Calu3 (cell line): ENCODE measurements around the gene FAIM. TPM values are rescaled to one million over a fixed set of nuclear protein-coding genes. Genes with fewer than 3 reads are reported as not detected.

Experiments
- BruUV-seq: library from RNA; stranded (reverse); fragments of 400-500 nt; replicated peaks from 2 replicates; lab custom pipeline; 2021; lab: Mats Ljungman, UMichigan
- CTCF ChIA-PET: fragments of 300-600 bp; sonication (Branson Sonifier 250); formaldehyde crosslinking; loops from one replicate; lab custom pipeline; 2022; ENCODE audit warnings: antibody characterized with exemption; lab: Charles Lee
- DNase-seq: peaks from one replicate; pipeline ENCODE4 v3.0.0; 2022
- H3K27ac Mint-ChIP-seq: one replicate; pipeline ENCODE4 v1.8.0; 2022; ENCODE audit warnings: mixed read lengths; ENCODE audit not compliant: unreplicated experiment
- H3K27me3 Mint-ChIP-seq: one replicate; pipeline ENCODE4 v1.8.0; 2022; ENCODE audit warnings: mixed read lengths; ENCODE audit not compliant: unreplicated experiment
- H3K36me3 Mint-ChIP-seq: one replicate; pipeline ENCODE4 v1.8.0; 2022; ENCODE audit warnings: mild to moderate bottlenecking, moderate library complexity, mixed read lengths; ENCODE audit not compliant: insufficient read depth, unreplicated experiment
- H3K4me1 Mint-ChIP-seq: one replicate; pipeline ENCODE4 v1.8.0; 2022; ENCODE audit warnings: mild to moderate bottlenecking, low read depth, mixed read lengths; ENCODE audit not compliant: unreplicated experiment
- H3K4me3 Mint-ChIP-seq: one replicate; pipeline ENCODE4 v1.8.0; 2022; ENCODE audit warnings: mild to moderate bottlenecking, low read depth, moderate library complexity, mixed read lengths; ENCODE audit not compliant: unreplicated experiment
- H3K9me3 Mint-ChIP-seq: one replicate; pipeline ENCODE4 v1.8.0; 2022; ENCODE audit warnings: low read depth, mixed read lengths; ENCODE audit not compliant: unreplicated experiment
- intact Hi-C: fragments of 100-400 bp; cut with micrococcal nuclease; formaldehyde crosslinking; loops from one replicate; pipeline ENCODE4 v1.10.0; 2022; ENCODE audit not compliant: unreplicated experiment
- total RNA-seq: library from RNA; stranded (reverse); gene quantifications from 2 replicates; pipeline ENCODE4 v1.2.3, GENCODE V29; 2022
- TF ChIP-seq, protein P1 (sequence below): fragments of 200-600 bp; IDR thresholded peaks from one replicate; pipeline ENCODE4 v1.8.0; 2022; ENCODE audit warnings: antibody characterized with exemption; ENCODE audit not compliant: unreplicated experiment

The FAIM gene
- total RNA-seq, 1 experiment from 2014 or later = 30.4 TPM

DNA sequence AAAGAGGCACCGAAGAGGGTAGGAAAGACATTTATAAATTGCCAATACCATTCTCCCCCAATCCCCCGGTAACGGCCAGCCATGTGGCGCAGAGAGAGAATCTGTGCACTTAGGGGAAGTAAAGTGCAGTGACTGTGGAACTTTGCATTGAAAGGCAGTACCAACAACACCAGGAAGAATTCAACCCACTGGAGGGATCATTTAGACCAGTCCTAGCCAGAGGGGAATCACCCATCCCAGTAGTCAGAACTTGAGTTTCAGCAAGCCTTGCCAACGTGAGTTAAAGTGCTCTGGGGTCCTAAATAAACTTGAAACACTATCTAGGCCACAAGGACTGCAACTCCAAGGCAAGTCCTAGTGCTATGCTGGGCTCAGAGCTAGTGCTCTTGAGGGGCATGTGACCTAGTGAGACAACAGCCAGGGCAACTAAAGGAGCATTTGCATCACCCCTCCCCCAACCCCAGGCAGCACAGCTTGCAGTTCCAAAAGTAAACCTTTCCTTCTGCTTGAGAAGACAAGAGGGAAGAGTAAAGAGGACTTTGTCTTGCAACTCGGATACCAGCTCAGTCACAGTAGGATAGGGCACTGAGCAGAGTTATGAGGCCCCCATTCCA lies 29.5 kb upstream of the FAIM start:
- Mint-ChIP-seq H3K4me3 (no peak overlapping the region), H3K27ac (no peak overlapping the region), H3K27me3 (no peaks in the 10 kb centered on the region), H3K4me1 (peaks cover 20% of the 10 kb centered on the region), H3K36me3 (peaks cover 4% of the 10 kb centered on the region), H3K9me3 (peaks cover 9% of the 10 kb centered on the region)
- intact Hi-C loops = no loop called here
- BruUV-seq = no TSS peak
- TF ChIP-seq, protein P1, sequence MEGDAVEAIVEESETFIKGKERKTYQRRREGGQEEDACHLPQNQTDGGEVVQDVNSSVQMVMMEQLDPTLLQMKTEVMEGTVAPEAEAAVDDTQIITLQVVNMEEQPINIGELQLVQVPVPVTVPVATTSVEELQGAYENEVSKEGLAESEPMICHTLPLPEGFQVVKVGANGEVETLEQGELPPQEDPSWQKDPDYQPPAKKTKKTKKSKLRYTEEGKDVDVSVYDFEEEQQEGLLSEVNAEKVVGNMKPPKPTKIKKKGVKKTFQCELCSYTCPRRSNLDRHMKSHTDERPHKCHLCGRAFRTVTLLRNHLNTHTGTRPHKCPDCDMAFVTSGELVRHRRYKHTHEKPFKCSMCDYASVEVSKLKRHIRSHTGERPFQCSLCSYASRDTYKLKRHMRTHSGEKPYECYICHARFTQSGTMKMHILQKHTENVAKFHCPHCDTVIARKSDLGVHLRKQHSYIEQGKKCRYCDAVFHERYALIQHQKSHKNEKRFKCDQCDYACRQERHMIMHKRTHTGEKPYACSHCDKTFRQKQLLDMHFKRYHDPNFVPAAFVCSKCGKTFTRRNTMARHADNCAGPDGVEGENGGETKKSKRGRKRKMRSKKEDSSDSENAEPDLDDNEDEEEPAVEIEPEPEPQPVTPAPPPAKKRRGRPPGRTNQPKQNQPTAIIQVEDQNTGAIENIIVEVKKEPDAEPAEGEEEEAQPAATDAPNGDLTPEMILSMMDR = no peak
- no peak for DNase-seq
- CTCF ChIA-PET = interaction anchor here (1.0 kb wide), 2 partner anchors 10 to 15 kb away, joined by 3 read pairs; no protein-coding TSS in a partner anchor

DNA sequence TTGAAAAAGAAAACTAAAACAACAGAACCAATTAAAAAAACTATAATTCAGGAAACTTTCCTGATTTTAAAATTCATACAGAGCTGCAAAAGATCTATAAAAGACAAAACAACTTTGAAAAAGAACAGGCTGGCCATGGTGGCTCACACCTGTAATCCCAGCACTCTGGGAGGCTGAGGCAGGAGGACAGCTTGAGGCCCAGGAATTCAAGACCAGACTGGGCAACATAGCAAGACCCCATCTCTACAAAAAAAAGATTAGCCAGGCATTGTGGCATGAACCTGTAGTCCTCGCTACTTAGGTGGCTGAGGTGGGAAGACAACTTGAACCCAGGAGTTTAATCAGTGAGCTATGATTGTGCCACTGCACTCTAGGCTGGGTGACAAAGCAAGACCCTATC lies 21.2 kb upstream of the FAIM start:
- intact Hi-C loops = no loop called here
- Mint-ChIP-seq H3K4me3 (no peak overlapping the region), H3K27me3 (no peaks in the 10 kb centered on the region), H3K9me3 (peaks cover 3% of the 10 kb centered on the region), H3K36me3 (peaks cover 21% of the 10 kb centered on the region), H3K27ac (no peak overlapping the region), H3K4me1 (peaks cover 35% of the 10 kb centered on the region)
- no peak for DNase-seq
- TF ChIP-seq, protein P1 = no peak
- CTCF ChIA-PET = interaction anchor here (0.6 to 0.7 kb wide), 3 partner anchors 21 to 215 kb away, joined by 3 to 5 read pairs (median 3); partner anchors contain the start of gene FAIM
- BruUV-seq = no TSS peak

DNA sequence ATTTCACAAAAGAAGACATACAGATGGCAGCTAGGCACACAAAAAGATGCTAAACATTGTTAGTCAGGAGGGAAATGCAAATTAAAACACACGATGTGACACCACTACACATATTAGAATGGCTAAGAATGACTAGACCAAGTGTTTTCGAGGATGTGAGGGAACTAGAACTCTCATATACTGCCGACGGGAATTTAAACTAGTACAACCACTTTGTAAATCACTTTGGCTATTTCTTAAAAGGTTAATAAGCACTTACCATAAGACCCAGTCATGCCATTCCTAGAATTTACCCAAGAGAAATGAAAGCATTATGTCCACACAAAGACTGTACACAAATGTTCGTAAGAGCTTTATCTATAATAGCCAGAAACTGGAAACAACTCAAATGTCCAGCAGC lies 20.1 kb upstream of the FAIM start:
- Mint-ChIP-seq H3K4me1 (peaks cover 36% of the 10 kb centered on the region), H3K27me3 (no peaks in the 10 kb centered on the region), H3K9me3 (peaks cover 3% of the 10 kb centered on the region), H3K36me3 (peaks cover 32% of the 10 kb centered on the region), H3K27ac (no peak overlapping the region), H3K4me3 (no peak overlapping the region)
- DNase-seq = no peak
- TF ChIP-seq, protein P1 = no peak
- intact Hi-C loops = no loop called here
- BruUV-seq = no TSS peak
- CTCF ChIA-PET = no interaction called here

DNA sequence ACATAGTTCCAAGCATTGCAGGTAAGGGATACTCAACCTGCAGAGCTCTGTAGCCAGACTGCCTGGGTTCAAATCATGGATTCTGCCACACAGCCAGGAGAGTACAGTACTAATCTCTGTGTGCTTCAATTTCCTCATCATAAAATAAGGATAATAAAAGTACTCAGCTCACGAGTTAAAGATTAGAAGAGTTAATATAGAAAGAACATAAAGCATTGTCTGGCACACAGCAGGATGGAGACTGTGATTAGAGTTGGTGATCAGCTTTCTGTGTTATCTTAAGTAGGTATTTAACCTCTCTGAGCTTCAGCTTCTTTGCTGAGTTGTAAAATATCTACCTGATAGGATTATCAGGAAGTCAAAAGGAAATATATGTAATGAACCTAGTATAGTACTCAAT lies 17.2 kb upstream of the FAIM start:
- Mint-ChIP-seq H3K9me3 (peaks cover 1% of the 10 kb centered on the region), H3K27ac (no peak overlapping the region), H3K27me3 (no peaks in the 10 kb centered on the region), H3K4me3 (no peak overlapping the region), H3K4me1 (peaks cover 23% of the 10 kb centered on the region), H3K36me3 (peaks cover 46% of the 10 kb centered on the region)
- TF ChIP-seq, protein P1 = no peak
- intact Hi-C loops = loop anchor here (5.0 to 10.0 kb wide), 4 partner anchors 114 to 407 kb away; partner anchors contain the start of gene ARMC8
- CTCF ChIA-PET = interaction anchor here (0.6 to 0.7 kb wide), 2 partner anchors 275 to 331 kb away, joined by 3 to 6 read pairs; no protein-coding TSS in a partner anchor
- no peak for DNase-seq
- BruUV-seq = no TSS peak
